Ovary (tissue), 9 donors: ENCODE results near the gene GLI3. TPM values are rescaled to one million over a fixed set of nuclear protein-coding genes. Genes with fewer than 3 reads are reported as not detected.

ENCODE experiments used
- DNase-seq, 5 donors: peaks; one replicate each; pipeline ENCODE4 v3.0.0-alpha.2; 2019 to 2020
- H3K27ac ChIP-seq, 2 donors: fragments of 200-600 bp; one replicate each; pipeline versions ENCODE4 v1.5.1 to v1.8.0; 2019 to 2022
- H3K27me3 ChIP-seq: fragments of 200-600 bp; one replicate; pipeline ENCODE4 v1.8.0; 2022
- H3K36me3 ChIP-seq: fragments of 200-600 bp; sonication (generic); one replicate; pipeline ENCODE4 v1.5.1; 2019
- H3K4me1 ChIP-seq: one replicate; pipeline ENCODE4 v1.8.1; 2013; ENCODE audit warnings: mild to moderate bottlenecking, moderate library complexity; ENCODE audit not compliant: insufficient read depth
- H3K4me3 ChIP-seq: fragments of 200-600 bp; sonication (generic); one replicate; pipeline ENCODE4 v1.5.1; 2017
- H3K9me3 ChIP-seq, 2 donors: fragments of 200-600 bp in 1 of 2; sonication (generic) in 1 of 2; one replicate each; pipeline versions ENCODE4 v1.5.1 to v1.8.1; 2013 to 2019; ENCODE audit warnings: mild to moderate bottlenecking in 1 of 2, moderate library complexity in 1 of 2
- EP300 ChIP-seq: sonication (generic); formaldehyde crosslinking; IDR thresholded peaks from one replicate; pipeline ENCODE4 v1.6.1; 2017; ENCODE audit warnings: antibody characterized with exemption
- POLR2A ChIP-seq: fragments of 450-650 bp; IDR thresholded peaks from one replicate; pipeline ENCODE4 v1.6.1; 2017; ENCODE audit warnings: antibody characterized with exemption, mild to moderate bottlenecking, moderate library complexity
- WGBS, 3 donors: extraction: QIAGEN DNeasy Blood & Tissue Kit in 1 of 3; methylation state at CpG; one replicate each; pipeline versions ENCODE4 v1.1.5 to v1.1.7; 2013 to 2017; 5-methylcytosine and 5-hydroxymethylcytosine counted together
- intact Hi-C, 4 donors: fragments of 100-400 bp; cut with DNase I; formaldehyde crosslinking; loops; one replicate each; pipeline versions ENCODE4 v1.11.0 to v1.15.1; 2022 to 2023
- polyA plus RNA-seq, 2 donors: library from polyadenylated mRNA; stranded (reverse); fragments of 200-250 nt in 1 of 2; fragments of 350-450 nt in 1 of 2; fragmentation: Illumina TruSeq in 1 of 2; extraction: RNeasy Lipid Tissue Mini Kit (QIAGEN cat#74804) in 1 of 2; gene quantifications; one replicate each; pipeline ENCODE4 v1.2.3, GENCODE V29; 2013 to 2014
- total RNA-seq, 7 donors: library from RNA; depleted of rRNA in 2 of 7; stranded (reverse); fragments of >200 nt in 2 of 7; fragmentation: NEBNext Ultra II Directional in 3 of 7; extraction: Animal tissue kit (Norgen Biotek cat#: 25700) in 3 of 7; gene quantifications; one replicate each; pipeline versions ENCODE4 v1.1.0 to v1.2.4, GENCODE V29; 2016 to 2023
- TF ChIP-seq, protein P1 (sequence below), 3 donors: fragments of 450-650 bp in 2 of 3; fragments of 200-600 bp in 1 of 3; IDR thresholded peaks; one replicate each; pipeline versions ENCODE4 v1.5.1 to v1.8.0; 2016 to 2022; ENCODE audit warnings: antibody characterized with exemption in 3 of 3, mild to moderate bottlenecking in 1 of 3
- donor health status: DM: no; HTN: no; CAD: no; lungs with moderate emphysema.
- donor health status: DM: no; HTN: no; CAD: no.
- donor health status: Bipolar disorder and iron deficiency.
- donor health status: DM: yes; HTN: yes; CAD: no.
- donor health status: DM: no; HTN: no; CAD: no.
- donor health status: DM: yes; HTN: yes; CAD: no.

The GLI3 gene
- total and polyA plus RNA-seq, 9 donors, result 9.5 to 67.1 (median 50.5) TPM

DNA sequence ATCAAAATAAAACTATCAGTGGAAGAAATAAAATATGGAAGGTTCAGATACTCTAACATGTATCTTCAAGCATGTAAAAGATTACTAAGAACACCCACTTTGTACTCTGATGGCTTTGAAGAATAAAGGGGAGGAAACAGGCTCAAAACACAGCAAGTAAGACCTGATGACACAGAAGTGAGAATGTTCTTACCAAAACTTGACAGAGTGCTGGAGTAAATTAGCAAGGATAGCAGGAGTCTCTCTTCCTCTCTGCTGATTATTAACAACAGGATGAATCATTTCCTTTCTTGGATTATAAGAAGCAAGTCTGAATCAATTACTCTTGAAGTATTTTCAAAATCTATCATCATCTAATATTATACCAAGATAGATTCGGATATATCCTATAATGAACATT, 47.5 kb downstream of the GLI3 start:
- intact Hi-C loops, result no loop called here
- H3K4me1 ChIP-seq, result peaks cover 12% of the 10 kb centered on the region
- TF ChIP-seq EP300 (no peak), POLR2A (no peak)

DNA sequence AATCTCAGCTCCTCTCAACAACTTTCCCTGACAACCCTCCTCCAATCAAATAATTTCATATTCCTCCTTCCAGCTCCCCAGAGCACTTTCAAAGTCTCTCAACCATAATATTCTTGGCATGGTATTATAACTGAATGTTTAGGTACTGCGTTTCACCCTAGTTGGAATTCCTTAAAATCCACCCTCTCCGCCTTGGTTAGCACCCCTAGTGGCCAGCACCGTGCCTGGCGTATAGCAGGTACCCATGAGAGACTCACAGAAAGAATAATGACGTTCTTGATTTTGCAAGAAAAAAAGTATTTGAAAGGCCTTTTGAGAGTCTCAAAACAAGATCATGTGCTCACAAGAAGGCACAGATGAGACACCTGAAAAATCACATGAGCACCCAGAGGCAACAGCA, 50.9 kb downstream of the GLI3 start:
- H3K4me1 ChIP-seq, result peaks cover 3% of the 10 kb centered on the region
- H3K36me3 ChIP-seq, result no peaks in the 10 kb centered on the region
- intact Hi-C loops, result no loop called here
- DNase-seq, result no peak
- no peak overlapping the region for H3K4me3 ChIP-seq
- TF ChIP-seq EP300, result no peak
- TF ChIP-seq, protein P1, sequence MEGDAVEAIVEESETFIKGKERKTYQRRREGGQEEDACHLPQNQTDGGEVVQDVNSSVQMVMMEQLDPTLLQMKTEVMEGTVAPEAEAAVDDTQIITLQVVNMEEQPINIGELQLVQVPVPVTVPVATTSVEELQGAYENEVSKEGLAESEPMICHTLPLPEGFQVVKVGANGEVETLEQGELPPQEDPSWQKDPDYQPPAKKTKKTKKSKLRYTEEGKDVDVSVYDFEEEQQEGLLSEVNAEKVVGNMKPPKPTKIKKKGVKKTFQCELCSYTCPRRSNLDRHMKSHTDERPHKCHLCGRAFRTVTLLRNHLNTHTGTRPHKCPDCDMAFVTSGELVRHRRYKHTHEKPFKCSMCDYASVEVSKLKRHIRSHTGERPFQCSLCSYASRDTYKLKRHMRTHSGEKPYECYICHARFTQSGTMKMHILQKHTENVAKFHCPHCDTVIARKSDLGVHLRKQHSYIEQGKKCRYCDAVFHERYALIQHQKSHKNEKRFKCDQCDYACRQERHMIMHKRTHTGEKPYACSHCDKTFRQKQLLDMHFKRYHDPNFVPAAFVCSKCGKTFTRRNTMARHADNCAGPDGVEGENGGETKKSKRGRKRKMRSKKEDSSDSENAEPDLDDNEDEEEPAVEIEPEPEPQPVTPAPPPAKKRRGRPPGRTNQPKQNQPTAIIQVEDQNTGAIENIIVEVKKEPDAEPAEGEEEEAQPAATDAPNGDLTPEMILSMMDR (IDR thresholded peaks at IDR 0.05), result no peak
- no peak for TF ChIP-seq POLR2A
- H3K9me3 ChIP-seq, result no peaks in the 10 kb centered on the region
- no peaks in the 10 kb centered on the region for H3K27me3 ChIP-seq
- no peak overlapping the region for H3K27ac ChIP-seq
- WGBS, 3 donors, result 81 to 87% (median 87%) methylated on average over 5 of the region's 5 CpGs

More for the DNA sequence above, 47.5 kb downstream of the GLI3 start:
- Histone ChIP-seq H3K27ac (no peak overlapping the region), H3K4me3 (no peak overlapping the region), H3K36me3 (no peaks in the 10 kb centered on the region), H3K9me3 (no peaks in the 10 kb centered on the region), H3K27me3 (no peaks in the 10 kb centered on the region)
- WGBS, 3 donors, result 74 to 85% (median 84%) methylated on average over 1 of the region's 1 CpG
- no peak for DNase-seq

DNA sequence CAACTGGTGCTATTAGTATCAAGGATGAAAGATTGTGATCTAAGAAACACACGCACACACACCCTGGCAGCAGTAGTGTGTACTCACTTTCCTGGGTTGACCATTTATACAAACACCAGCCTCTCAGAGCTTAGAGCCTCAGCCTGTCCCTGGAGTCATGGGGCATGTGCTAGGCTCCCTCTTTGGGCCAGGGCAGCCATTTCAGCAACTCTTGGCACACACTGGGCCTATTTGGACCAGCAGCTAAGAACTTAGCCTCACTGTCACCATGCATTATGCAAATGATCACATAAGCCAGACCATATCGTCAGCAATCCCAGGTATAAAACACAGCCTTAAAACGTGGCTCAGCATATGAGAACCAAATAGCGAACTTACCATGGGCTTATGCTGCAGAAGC, 51.3 kb downstream of the GLI3 start:
- Histone ChIP-seq H3K4me3 (no peak overlapping the region), H3K36me3 (no peaks in the 10 kb centered on the region), H3K4me1 (peaks cover 3% of the 10 kb centered on the region), H3K27me3 (no peaks in the 10 kb centered on the region), H3K27ac (no peak overlapping the region), H3K9me3 (no peaks in the 10 kb centered on the region)
- no peak for TF ChIP-seq EP300
- TF ChIP-seq, protein P1 (IDR thresholded peaks at IDR 0.05), result no peak
- no peak for TF ChIP-seq POLR2A
- 92 to 95% (median 92%) methylated on average over 4 of the region's 4 CpGs for WGBS, 3 donors
- DNase-seq, result no peak
- intact Hi-C loops, result no loop called here

DNA sequence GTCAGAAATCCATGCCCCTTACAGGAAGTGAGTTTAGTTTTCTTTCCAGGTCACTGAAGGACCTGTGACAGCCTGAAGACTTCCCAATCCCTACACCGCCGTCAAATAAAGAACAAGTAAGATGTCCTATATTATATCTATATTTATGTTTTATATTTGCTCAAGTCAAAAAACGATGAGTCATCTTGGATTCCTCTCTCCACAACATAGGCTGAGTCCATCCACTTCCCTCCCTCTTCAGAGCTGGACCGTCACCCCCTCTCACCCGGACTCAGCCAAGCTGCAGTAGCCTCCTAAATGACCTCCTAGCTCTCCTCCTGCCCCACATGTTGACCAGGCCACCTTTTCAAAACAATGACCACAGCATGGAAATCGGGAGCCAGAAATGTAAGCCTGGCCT, 53.5 kb downstream of the GLI3 start:
- Histone ChIP-seq H3K27ac (no peak overlapping the region), H3K4me3 (no peak overlapping the region), H3K27me3 (no peaks in the 10 kb centered on the region), H3K36me3 (no peaks in the 10 kb centered on the region), H3K9me3 (no peaks in the 10 kb centered on the region), H3K4me1 (peaks cover 13% of the 10 kb centered on the region)
- TF ChIP-seq POLR2A, result no peak
- TF ChIP-seq, protein P1 (IDR thresholded peaks at IDR 0.05), result no peak
- no peak for TF ChIP-seq EP300
- DNase-seq, result no peak
- WGBS, 3 donors, result 48 to 63% (median 60%) methylated on average over 6 of the region's 6 CpGs
- intact Hi-C loops, result no loop called here

DNA sequence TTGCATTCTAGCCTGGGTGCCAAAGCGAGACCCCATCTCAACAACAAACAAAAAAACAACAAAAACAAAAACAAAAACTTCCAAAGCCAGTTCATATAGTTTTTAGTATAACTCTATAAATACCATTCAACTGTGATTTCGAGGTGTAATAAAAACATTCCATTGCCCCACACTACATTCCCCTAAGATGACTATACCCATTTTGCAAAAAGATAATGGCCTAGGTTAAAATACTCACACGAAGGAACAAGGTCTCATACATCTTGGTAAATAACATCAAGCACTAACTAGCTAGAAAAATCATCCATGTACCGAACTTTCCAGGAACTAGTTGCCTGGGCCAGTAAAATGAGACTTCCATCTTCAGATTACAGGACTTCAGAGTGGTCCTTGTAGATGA, 55.4 kb downstream of the GLI3 start:
- no peak for DNase-seq
- peaks cover 17% of the 10 kb centered on the region for H3K4me1 ChIP-seq
- intact Hi-C loops, result no loop called here
- H3K9me3 ChIP-seq, result no peaks in the 10 kb centered on the region
- no peak overlapping the region for H3K4me3 ChIP-seq
- H3K36me3 ChIP-seq, result no peaks in the 10 kb centered on the region
- 79 to 90% (median 87%) methylated on average over 4 of the region's 4 CpGs for WGBS, 3 donors
- H3K27me3 ChIP-seq, result no peaks in the 10 kb centered on the region
- H3K27ac ChIP-seq, result no peak overlapping the region
- TF ChIP-seq POLR2A (no peak), EP300 (no peak)
- TF ChIP-seq, protein P1 (IDR thresholded peaks at IDR 0.05), result no peak
